Measurements from ENCODE around the gene NDUFA3.
"Not testable (repeated sequence)": the region's sequence is repeated elsewhere in the genome, so short reads cannot be mapped to it uniquely, and the experiment has no call there.

- not testable (repeated sequence) for TF ChIP-seq CTCF, POLR2A (IDR thresholded peaks at IDR 0.05)
Observed at GRCh38 chr19:54095859-54096616, 6.6 kb upstream of the NDUFA3 start.

Data from esophagus squamous epithelium (tissue), 4 donors.